Measurements from ENCODE around the gene HEG1. TPM values are rescaled to one million over a fixed set of nuclear protein-coding genes. Genes with fewer than 3 reads are reported as not detected.

Gene HEG1
- total RNA-seq, 1 donor from 2014 or later = 78.3 TPM

GRCh38 chr3:124952282-124952855, 103.4 kb downstream of the HEG1 start:
- DNase-seq (ENCODE audit: low spot score) = no peak

- DNase-seq (ENCODE audit: low spot score) = no peak
These were observed 104.1 kb downstream of the HEG1 start for GRCh38 chr3:124951511-124952281.

- DNase-seq (ENCODE audit: low spot score) = no peak
These were observed 105.8 kb downstream of the HEG1 start for GRCh38 chr3:124950026-124950425.

DNA sequence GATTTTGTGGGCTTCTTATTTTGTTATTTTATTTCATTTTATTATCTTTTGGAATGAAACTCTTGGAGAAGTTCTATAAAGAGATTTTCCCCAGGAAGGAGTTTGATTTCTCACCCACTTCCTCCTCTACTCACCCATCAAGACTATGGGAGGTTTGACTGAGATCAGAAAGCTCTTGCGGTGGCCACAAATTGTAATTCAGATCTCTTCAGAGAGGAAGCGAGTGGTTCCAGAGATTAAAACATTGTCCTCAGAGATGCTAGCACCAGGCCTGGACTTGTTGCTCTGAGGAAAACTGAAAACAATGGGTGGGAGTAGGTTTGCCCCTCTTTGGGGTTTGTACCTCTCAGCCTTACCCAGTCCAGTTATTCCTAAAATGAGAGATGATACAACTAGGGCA, 113.2 kb downstream of the HEG1 start:
- DNase-seq (ENCODE audit: low spot score) = no peak

- DNase-seq (ENCODE audit: low spot score) = no peak
These were observed 114.0 kb downstream of the HEG1 start for GRCh38 chr3:124941771-124942170.

- DNase-seq (ENCODE audit: low spot score) = no peak
These were observed 116.1 kb downstream of the HEG1 start for GRCh38 chr3:124939661-124940060.

GRCh38 chr3:124938896-124939295, 116.9 kb downstream of the HEG1 start:
- no peak for DNase-seq (ENCODE audit: low spot score)

DNA sequence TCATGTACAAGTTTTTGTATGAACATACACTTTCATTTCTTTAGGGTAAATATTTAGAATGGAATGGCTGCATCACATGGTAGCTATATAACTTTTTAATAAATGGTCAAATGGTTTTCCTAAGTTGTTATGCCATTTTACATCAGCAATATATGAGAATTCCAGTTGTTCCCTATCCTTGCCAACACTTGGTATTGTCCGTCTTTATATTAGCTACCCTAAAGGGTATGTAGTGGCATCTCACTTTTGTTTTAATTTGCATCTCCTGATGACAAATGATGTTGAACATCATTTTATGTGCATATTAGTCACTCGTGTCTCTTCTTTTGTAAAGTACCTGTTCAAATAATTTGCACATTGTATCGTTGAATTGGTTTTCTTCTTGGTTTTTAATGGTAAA, 118.7 kb downstream of the HEG1 start:
- no peak for DNase-seq (ENCODE audit: low spot score)

- no peak for DNase-seq (ENCODE audit: low spot score)
These were observed 119.8 kb downstream of the HEG1 start for GRCh38 chr3:124935794-124936542.

DNA sequence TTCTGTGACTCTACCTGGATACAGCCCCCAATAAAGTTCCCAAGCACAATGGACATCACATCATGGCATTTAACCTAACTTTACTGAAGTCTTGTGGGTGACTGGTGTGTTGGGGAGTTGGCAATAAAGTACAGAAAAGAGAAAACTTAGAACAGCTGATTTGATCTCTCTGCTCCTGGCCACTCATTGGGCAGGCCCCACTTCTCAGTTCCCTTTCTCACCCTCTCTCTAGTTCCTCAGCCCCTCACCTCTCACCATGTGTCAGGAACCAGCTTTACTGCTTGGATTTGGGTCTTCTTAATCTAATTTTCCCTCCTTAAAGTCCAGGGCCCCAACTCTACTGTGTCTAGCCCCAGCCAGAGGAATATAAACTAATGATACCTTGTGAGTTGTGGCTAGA, 120.5 kb downstream of the HEG1 start:
- DNase-seq (ENCODE audit: low spot score) = no peak

GRCh38 chr3:124934577-124934976, 121.2 kb downstream of the HEG1 start, which contains the start of gene MUC13:
Gene MUC13 (minus strand): TSS chr3:124934751. CDS start chr3:124934712, 39 bp downstream.
- no peak for DNase-seq (ENCODE audit: low spot score)

GRCh38 chr3:124928333-124929202, 127.2 kb downstream of the HEG1 start:
- peak; percentile 64 for DNase-seq (ENCODE audit: low spot score)

GRCh38 chr3:124927574-124928045, 128.2 kb downstream of the HEG1 start:
- no peak for DNase-seq (ENCODE audit: low spot score)

GRCh38 chr3:124926426-124927101, 129.2 kb downstream of the HEG1 start:
- no peak for DNase-seq (ENCODE audit: low spot score)

DNA sequence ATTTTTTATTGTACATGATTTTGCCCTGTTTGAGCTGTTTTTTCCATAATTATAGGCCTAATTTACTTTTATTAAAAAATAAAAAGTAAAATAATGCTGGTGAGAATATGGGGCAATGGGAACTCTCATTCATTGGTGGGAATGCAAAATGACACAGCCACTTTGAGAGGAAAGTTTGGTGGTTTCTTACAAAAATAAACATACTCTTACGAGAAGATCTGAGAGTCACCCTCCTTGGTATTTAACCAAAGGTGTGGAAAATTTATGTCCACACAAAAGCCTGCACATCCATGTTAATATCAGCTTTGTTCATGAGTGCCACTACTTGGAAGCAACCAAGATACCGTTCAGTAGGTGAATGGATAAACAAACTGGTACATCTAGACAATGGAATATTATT, 131.1 kb downstream of the HEG1 start:
- no peak for DNase-seq (ENCODE audit: low spot score)

GRCh38 chr3:124923833-124924232, 132.0 kb downstream of the HEG1 start:
- DNase-seq (ENCODE audit: low spot score) = no peak

DNA sequence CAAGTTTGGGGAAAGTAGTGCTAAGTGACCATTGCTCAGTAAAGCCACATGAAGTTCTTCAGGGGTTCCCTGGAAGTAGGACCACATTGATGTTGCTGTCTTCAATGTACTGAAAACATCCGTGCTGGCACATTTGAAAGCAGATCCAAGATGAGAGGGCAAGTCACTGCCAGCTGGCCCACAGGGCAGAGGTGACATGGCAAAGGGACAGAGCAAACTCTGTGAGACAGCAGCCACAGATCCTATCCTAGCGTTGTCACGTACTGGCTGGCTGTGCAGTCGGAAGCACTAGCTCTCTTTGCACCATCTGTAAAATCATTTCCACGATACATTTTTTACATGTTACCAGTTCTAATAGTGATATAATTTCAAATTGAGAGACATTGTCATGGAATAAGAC, 135.1 kb downstream of the HEG1 start:
- no peak for DNase-seq (ENCODE audit: low spot score)

DNA sequence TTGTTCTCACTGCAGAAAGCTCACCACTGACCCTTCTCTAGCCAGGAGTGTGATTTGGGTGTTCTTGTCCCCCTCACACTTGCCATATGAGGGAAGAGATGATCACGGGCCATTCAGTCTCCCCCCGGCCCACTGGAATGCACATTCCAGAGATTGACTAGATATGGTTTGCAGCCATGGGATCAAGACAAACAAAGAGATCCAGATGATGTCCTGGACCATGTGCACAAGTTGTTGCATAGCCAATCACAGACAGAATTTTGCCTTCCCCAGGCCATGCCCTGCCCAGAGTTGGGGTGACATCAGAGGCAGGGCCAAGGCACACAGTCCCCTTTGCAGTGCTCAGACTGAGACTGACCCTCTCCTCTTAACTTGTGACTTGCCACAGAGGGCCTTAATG, 136.0 kb downstream of the HEG1 start:
- no peak for DNase-seq (ENCODE audit: low spot score)

DNA sequence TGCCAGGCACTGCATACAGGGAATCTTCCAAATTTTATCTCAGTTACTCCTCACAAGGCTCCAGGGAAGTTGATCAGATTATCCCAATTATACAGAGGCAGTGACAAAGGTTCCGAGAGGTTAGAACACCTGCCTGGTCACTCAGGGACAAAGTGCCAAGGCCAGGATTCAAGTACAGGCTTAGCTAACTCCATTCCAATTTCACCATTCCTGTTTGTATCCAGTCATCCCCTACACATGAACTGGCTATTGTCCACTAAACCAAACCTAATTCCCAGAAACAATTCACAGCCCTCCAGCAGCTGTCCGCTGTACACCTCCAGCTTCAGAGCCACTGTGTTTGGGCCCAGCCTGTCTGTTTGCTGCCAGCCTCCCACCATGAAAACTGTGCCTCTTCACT, 137.3 kb downstream of the HEG1 start:
- DNase-seq (ENCODE audit: low spot score) = no peak

GRCh38 chr3:124916837-124917409, 138.9 kb downstream of the HEG1 start:
- DNase-seq (ENCODE audit: low spot score) = no peak
